GM03348 (cell line): ENCODE measurements around the gene APOBEC4.
A peak's percentile ranks its signal among the peaks of the same experiment; 100 is the strongest.

Source experiments
- DNase-seq: peaks from one replicate; pipeline ENCODE4 v3.0.0; 2012; ENCODE audit warnings: low spot score

APOBEC4 gene

GRCh38 chr1:183674886-183675285 is 21.8 kb upstream of the APOBEC4 start:
- DNase-seq, result no peak

GRCh38 chr1:183674339-183674738 is 21.2 kb upstream of the APOBEC4 start:
- DNase-seq, result peak; percentile 31

GRCh38 chr1:183673605-183674323 is 20.6 kb upstream of the APOBEC4 start:
- DNase-seq, result no peak

GRCh38 chr1:183670169-183670568 is 17.1 kb upstream of the APOBEC4 start:
- no peak for DNase-seq

GRCh38 chr1:183656355-183656754 is 3.2 kb upstream of the APOBEC4 start:
- no peak for DNase-seq

- peak; percentile 86 for DNase-seq
These were observed 2.5 kb upstream of the APOBEC4 start for GRCh38 chr1:183655562-183656075.

- DNase-seq, result no peak
These were observed 1.6 kb upstream of the APOBEC4 start for GRCh38 chr1:183654706-183655105.

GRCh38 chr1:183653876-183654451 is 848 bp upstream of the APOBEC4 start:
- no peak for DNase-seq

GRCh38 chr1:183653462-183653794 is 312 bp upstream of the APOBEC4 start:
- DNase-seq, result no peak

GRCh38 chr1:183652107-183652506 is 1.0 kb downstream of the APOBEC4 start:
- DNase-seq, result no peak

- no peak for DNase-seq
These were observed 1.5 kb downstream of the APOBEC4 start for GRCh38 chr1:183651612-183652011.

- no peak for DNase-seq
These were observed 5.1 kb downstream of the APOBEC4 start for GRCh38 chr1:183648042-183648441.

- DNase-seq, result no peak
These were observed 6.3 kb downstream of the APOBEC4 start for GRCh38 chr1:183646776-183647175.

GRCh38 chr1:183645531-183645930 is 7.6 kb downstream of the APOBEC4 start:
- no peak for DNase-seq

GRCh38 chr1:183642166-183642565 is 10.9 kb downstream of the APOBEC4 start:
- DNase-seq, result no peak

- DNase-seq, result no peak
These were observed 12.9 kb downstream of the APOBEC4 start for GRCh38 chr1:183640193-183640592.

GRCh38 chr1:183638649-183639387 is 14.3 kb downstream of the APOBEC4 start:
- DNase-seq, result no peak

GRCh38 chr1:183636783-183637182 is 16.3 kb downstream of the APOBEC4 start:
- DNase-seq, result no peak

- DNase-seq, result no peak
These were observed 16.8 kb downstream of the APOBEC4 start for GRCh38 chr1:183636334-183636682.

GRCh38 chr1:183635606-183636333 is 17.3 kb downstream of the APOBEC4 start, which contains the start of gene ARPC5:
Gene ARPC5 (minus strand): TSS chr1:183635783. CDS start chr1:183635659, 124 bp downstream.
- DNase-seq, result peak; percentile 98

GRCh38 chr1:183635099-183635605 is 18.0 kb downstream of the APOBEC4 start:
- DNase-seq, result peak; percentile 59

- DNase-seq, result no peak
These were observed 18.6 kb downstream of the APOBEC4 start for GRCh38 chr1:183634429-183635065.
